Astrocyte of the spinal cord (primary cell): ENCODE results near the gene RAB31.

ENCODE experiments used
- DNase-seq: peaks from one replicate; pipeline ENCODE4 v3.0.0; 2011; ENCODE audit warnings: low read depth, low spot score
- H3K4me3 ChIP-seq: 2 replicates; pipeline ENCODE4 v1.5.1; 2011; ENCODE audit warnings: low read depth, mild to moderate bottlenecking, low read length, moderate library complexity
- CTCF ChIP-seq: IDR thresholded peaks from 2 replicates; pipeline ENCODE4 v1.5.1; 2012; ENCODE audit warnings: low read depth, mild to moderate bottlenecking, low read length, inconsistent platforms
- in situ Hi-C: cut with HindIII; loops from 2 replicates; pipeline ENCODE4 v1.10.0; 2017; ENCODE audit warnings: low sequenced_read_pairs

RAB31 gene

GRCh38 chr18:9803063-9803697 is 95.1 kb downstream of the RAB31 start:
- no peak for DNase-seq
- no peak overlapping the region for H3K4me3 ChIP-seq
- TF ChIP-seq CTCF, result no peak
- in situ Hi-C loops, result no loop called here

DNA sequence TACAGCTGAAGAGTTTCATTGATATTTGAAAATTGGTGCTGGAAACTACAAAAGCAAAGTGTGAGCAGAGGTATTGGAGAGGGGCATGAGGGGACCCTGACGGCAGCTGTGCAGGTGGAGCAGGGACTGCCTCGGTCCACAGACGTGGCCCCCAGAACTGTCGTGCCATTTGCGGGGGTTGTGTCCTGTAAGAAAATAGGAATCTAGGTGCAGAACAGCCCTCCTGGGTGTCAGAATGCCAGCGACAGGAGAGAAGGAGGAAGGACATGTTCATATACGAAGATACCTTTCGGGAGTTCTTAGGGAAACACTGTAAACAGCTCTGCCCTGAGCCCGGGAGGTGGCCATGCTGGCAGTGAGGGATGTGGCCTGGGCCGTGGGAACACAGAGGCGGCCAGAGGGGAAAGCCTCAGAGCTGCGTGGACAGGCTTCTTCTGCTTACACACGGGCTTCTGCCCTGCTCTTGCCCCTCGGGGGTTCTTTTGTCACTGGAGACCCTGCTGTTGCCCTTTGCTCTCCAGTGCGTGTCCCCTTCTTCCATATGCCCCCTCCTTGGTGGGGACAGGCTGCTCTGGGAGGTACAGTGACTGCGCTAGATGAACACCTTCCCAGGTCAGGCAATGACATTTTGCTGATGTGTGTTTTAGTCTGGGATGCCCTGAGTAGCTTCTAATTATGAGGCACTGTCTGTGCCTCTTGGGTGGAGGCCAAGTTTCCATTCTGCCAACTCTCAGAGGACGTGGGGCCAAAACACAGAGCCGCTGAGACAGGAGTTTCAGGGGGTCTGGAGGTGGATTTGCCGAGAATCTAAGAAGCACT is 95.8 kb downstream of the RAB31 start:
- in situ Hi-C loops, result no loop called here
- H3K4me3 ChIP-seq, result no peak overlapping the region
- no peak for DNase-seq
- no peak for TF ChIP-seq CTCF

- TF ChIP-seq CTCF, result no peak
- in situ Hi-C loops, result no loop called here
- no peak overlapping the region for H3K4me3 ChIP-seq
- no peak for DNase-seq
Observed at GRCh38 chr18:9804517-9805104, 96.5 kb downstream of the RAB31 start.

- in situ Hi-C loops, result no loop called here
- no peak for DNase-seq
Observed at GRCh38 chr18:9806905-9807304, 98.8 kb downstream of the RAB31 start.

GRCh38 chr18:9808295-9809241 is 100.5 kb downstream of the RAB31 start:
- TF ChIP-seq CTCF, result no peak
- DNase-seq, result no peak
- no peak overlapping the region for H3K4me3 ChIP-seq
- in situ Hi-C loops, result no loop called here

More at GRCh38 chr18:9806905-9807304, 98.8 kb downstream of the RAB31 start:
- H3K4me3 ChIP-seq, result no peak overlapping the region
- no peak for TF ChIP-seq CTCF

GRCh38 chr18:9809697-9810096 is 101.6 kb downstream of the RAB31 start:
- no peak for DNase-seq
- no peak overlapping the region for H3K4me3 ChIP-seq
- in situ Hi-C loops, result no loop called here
- no peak for TF ChIP-seq CTCF
